ENCODE measurements around the gene LMX1B.
A peak's percentile ranks its signal among the peaks of the same experiment; 100 is the strongest.
"Not testable (repeated sequence)": the region's sequence is repeated elsewhere in the genome, so short reads cannot be mapped to it uniquely, and the experiment has no call there.

LMX1B gene

GRCh38 chr9:126708178-126708577 lies 94.5 kb downstream of the LMX1B start:
- H3K9ac ChIP-seq (ENCODE audit: low read length) = no peak overlapping the region
- H2BK5ac ChIP-seq (ENCODE audit: low read depth, low read length, poor library complexity) = no peak overlapping the region

DNA sequence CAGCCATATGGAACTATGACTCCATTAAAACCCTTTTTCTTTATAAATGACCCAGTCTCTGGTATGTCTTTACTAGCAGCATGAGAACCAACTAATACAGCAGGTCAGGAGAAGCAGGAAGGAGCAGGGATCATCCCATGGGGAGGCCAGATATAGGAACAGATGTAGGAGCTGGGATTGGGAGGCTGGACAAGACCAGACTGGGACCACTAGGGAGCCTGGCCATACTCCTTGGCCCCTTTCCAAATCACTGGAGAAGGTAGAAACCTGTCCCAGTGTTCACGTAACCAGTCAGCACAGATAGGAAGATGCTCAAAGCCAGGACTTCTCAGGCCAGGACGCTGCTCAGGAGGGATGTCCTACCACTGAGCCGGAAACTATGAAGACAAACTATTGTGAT lies 95.5 kb downstream of the LMX1B start:
- Histone ChIP-seq H2BK12ac (ENCODE audit: low read length) (no peak overlapping the region), H3K79me1 (ENCODE audit: low read length) (no peaks in the 10 kb centered on the region), H2AFZ (ENCODE audit: insufficient read depth, low read length, poor library complexity) (no peak overlapping the region), H3K4me1 (ENCODE audit: control insufficient read depth in 1 of 2, insufficient read depth in 2 of 2, low read length in 2 of 2) (peaks cover 3 to 5% of the 10 kb centered on the region in 2 experiments), H3K36me3 (ENCODE audit: control insufficient read depth in 1 of 2, insufficient read depth in 2 of 2, low read length in 2 of 2) (no peaks in the 10 kb centered on the region), H3K4ac (ENCODE audit: low read depth, low read length) (no peak overlapping the region), H4K8ac (ENCODE audit: low read depth, low read length) (no peak overlapping the region), H2BK5ac (ENCODE audit: low read depth, low read length, poor library complexity) (no peak overlapping the region), H4K91ac (ENCODE audit: low read depth, low read length) (no peak overlapping the region), H3K23ac (ENCODE audit: low read length) (peak overlapping the region; percentile 63), H2BK120ac (ENCODE audit: insufficient read depth, low read length, poor library complexity) (no peak overlapping the region), H4K12ac (ENCODE audit: low read depth, low read length) (no peak overlapping the region), H2AK5ac (ENCODE audit: low read length) (no peak overlapping the region), H3K27ac (ENCODE audit: low read depth, low read length) (no peak overlapping the region), H3K9ac (ENCODE audit: low read length) (no peak overlapping the region), H3K9me3 (ENCODE audit: insufficient read depth, low read depth, low read length) (peaks cover 2% of the 10 kb centered on the region), H3K27me3 (ENCODE audit: insufficient read depth, low read length) (no peaks in the 10 kb centered on the region), H3K4me3 (ENCODE audit: low read depth, low read length) (no peak overlapping the region), H3K18ac (ENCODE audit: low read length) (no peak overlapping the region), H3K4me2 (ENCODE audit: low read length) (no peak overlapping the region), H3K79me2 (ENCODE audit: control insufficient read depth, insufficient read depth, low read length, poor library complexity) (no peaks in the 10 kb centered on the region), H3K14ac (ENCODE audit: low read length) (no peak overlapping the region)
- no CpG with 5 or more reads among the region's 3 CpGs for WGBS (ENCODE audit: extremely low coverage, insufficient coverage, insufficient read length)
- no peak for DNase-seq

More at GRCh38 chr9:126708178-126708577, 94.5 kb downstream of the LMX1B start:
- H3K4me2 ChIP-seq (ENCODE audit: low read length) = no peak overlapping the region
- no peaks in the 10 kb centered on the region for H3K79me2 ChIP-seq (ENCODE audit: control insufficient read depth, insufficient read depth, low read length, poor library complexity)
- H4K91ac ChIP-seq (ENCODE audit: low read depth, low read length) = no peak overlapping the region
- no peak overlapping the region for H2BK12ac ChIP-seq (ENCODE audit: low read length)
- no peaks in the 10 kb centered on the region for H3K79me1 ChIP-seq (ENCODE audit: low read length)
- no peak for DNase-seq
- H3K27ac ChIP-seq (ENCODE audit: low read depth, low read length) = no peak overlapping the region
- no peak overlapping the region for H2BK120ac ChIP-seq (ENCODE audit: insufficient read depth, low read length, poor library complexity)
- H2AFZ ChIP-seq (ENCODE audit: insufficient read depth, low read length, poor library complexity) = no peak overlapping the region
- no peak overlapping the region for H3K18ac ChIP-seq (ENCODE audit: low read length)
- no peaks in the 10 kb centered on the region for H3K36me3 ChIP-seq (ENCODE audit: control insufficient read depth in 1 of 2, insufficient read depth in 2 of 2, low read length in 2 of 2)
- no peak overlapping the region for H3K4me3 ChIP-seq (ENCODE audit: low read depth, low read length)
- no peak overlapping the region for H4K8ac ChIP-seq (ENCODE audit: low read depth, low read length)
- peaks cover 2% of the 10 kb centered on the region for H3K9me3 ChIP-seq (ENCODE audit: insufficient read depth, low read depth, low read length)
- peaks cover 3 to 6% of the 10 kb centered on the region in 2 experiments for H3K4me1 ChIP-seq (ENCODE audit: control insufficient read depth in 1 of 2, insufficient read depth in 2 of 2, low read length in 2 of 2)
- no peak overlapping the region for H2AK5ac ChIP-seq (ENCODE audit: low read length)
- no peak overlapping the region for H3K14ac ChIP-seq (ENCODE audit: low read length)
- no peaks in the 10 kb centered on the region for H3K27me3 ChIP-seq (ENCODE audit: insufficient read depth, low read length)
- H3K4ac ChIP-seq (ENCODE audit: low read depth, low read length) = no peak overlapping the region
- no CpG with 5 or more reads among the region's 4 CpGs for WGBS (ENCODE audit: extremely low coverage, insufficient coverage, insufficient read length)
- H4K12ac ChIP-seq (ENCODE audit: low read depth, low read length) = no peak overlapping the region
- H3K23ac ChIP-seq (ENCODE audit: low read length) = no peak overlapping the region

DNA sequence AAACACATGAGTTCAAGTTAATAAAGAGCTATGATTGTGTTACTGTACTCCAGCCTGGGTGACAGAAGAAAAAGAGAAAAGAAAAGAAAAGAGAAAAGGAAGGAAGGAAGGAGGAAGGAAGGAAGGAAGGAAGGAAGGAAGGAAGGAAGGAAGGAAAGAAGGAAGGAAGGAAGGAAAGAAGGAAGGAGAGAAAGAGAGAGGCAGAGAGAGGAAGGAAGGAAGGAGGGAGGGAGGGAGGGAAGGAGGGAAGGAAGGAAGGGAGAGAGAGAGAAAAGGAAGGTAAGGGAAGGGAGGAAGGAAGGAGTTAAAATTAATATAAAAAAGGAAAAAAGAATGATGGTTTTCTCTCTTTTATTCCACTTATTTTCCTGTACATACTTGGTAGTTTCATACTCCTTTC lies 101.7 kb downstream of the LMX1B start:
- H2AK5ac ChIP-seq (ENCODE audit: low read length) = no peak overlapping the region
- no peak overlapping the region for H4K91ac ChIP-seq (ENCODE audit: low read depth, low read length)
- H3K79me2 ChIP-seq (ENCODE audit: control insufficient read depth, insufficient read depth, low read length, poor library complexity) = no peaks in the 10 kb centered on the region
- H3K36me3 ChIP-seq (ENCODE audit: control insufficient read depth in 1 of 2, insufficient read depth in 2 of 2, low read length in 2 of 2) = no peaks in the 10 kb centered on the region
- H3K14ac ChIP-seq (ENCODE audit: low read length) = no peak overlapping the region
- no peak overlapping the region for H3K27ac ChIP-seq (ENCODE audit: low read depth, low read length)
- H4K8ac ChIP-seq (ENCODE audit: low read depth, low read length) = no peak overlapping the region
- no peak overlapping the region for H2AFZ ChIP-seq (ENCODE audit: insufficient read depth, low read length, poor library complexity)
- peaks cover 7 to 10% of the 10 kb centered on the region in 2 experiments for H3K4me1 ChIP-seq (ENCODE audit: control insufficient read depth in 1 of 2, insufficient read depth in 2 of 2, low read length in 2 of 2)
- H2BK5ac ChIP-seq (ENCODE audit: low read depth, low read length, poor library complexity) = no peak overlapping the region
- no peaks in the 10 kb centered on the region for H3K79me1 ChIP-seq (ENCODE audit: low read length)
- H3K9me3 ChIP-seq (ENCODE audit: insufficient read depth, low read depth, low read length) = no peaks in the 10 kb centered on the region
- no peak overlapping the region for H3K18ac ChIP-seq (ENCODE audit: low read length)
- H2BK12ac ChIP-seq (ENCODE audit: low read length) = no peak overlapping the region
- no peak overlapping the region for H4K12ac ChIP-seq (ENCODE audit: low read depth, low read length)
- H3K4me2 ChIP-seq (ENCODE audit: low read length) = no peak overlapping the region
- H2BK120ac ChIP-seq (ENCODE audit: insufficient read depth, low read length, poor library complexity) = no peak overlapping the region
- no peak overlapping the region for H3K23ac ChIP-seq (ENCODE audit: low read length)
- no peaks in the 10 kb centered on the region for H3K27me3 ChIP-seq (ENCODE audit: insufficient read depth, low read length)
- no peak overlapping the region for H3K9ac ChIP-seq (ENCODE audit: low read length)
- no peak for DNase-seq
- H3K4me3 ChIP-seq (ENCODE audit: low read depth, low read length) = no peak overlapping the region
- no peak overlapping the region for H3K4ac ChIP-seq (ENCODE audit: low read depth, low read length)

GRCh38 chr9:126717441-126717840 lies 103.7 kb downstream of the LMX1B start:
- not testable (repeated sequence) for H3K9ac ChIP-seq (ENCODE audit: low read length); H2BK5ac ChIP-seq (ENCODE audit: low read depth, low read length, poor library complexity); H3K14ac ChIP-seq (ENCODE audit: low read length); H3K36me3 ChIP-seq (ENCODE audit: control insufficient read depth in 1 of 2, insufficient read depth in 2 of 2, low read length in 2 of 2); H3K4ac ChIP-seq (ENCODE audit: low read depth, low read length); H4K12ac ChIP-seq (ENCODE audit: low read depth, low read length); H3K79me1 ChIP-seq (ENCODE audit: low read length); H3K23ac ChIP-seq (ENCODE audit: low read length); H3K27ac ChIP-seq (ENCODE audit: low read depth, low read length); H2AK5ac ChIP-seq (ENCODE audit: low read length); H2BK12ac ChIP-seq (ENCODE audit: low read length); H3K9me3 ChIP-seq (ENCODE audit: insufficient read depth, low read depth, low read length); H2AFZ ChIP-seq (ENCODE audit: insufficient read depth, low read length, poor library complexity); H3K18ac ChIP-seq (ENCODE audit: low read length); H4K91ac ChIP-seq (ENCODE audit: low read depth, low read length); H3K4me3 ChIP-seq (ENCODE audit: low read depth, low read length); H4K8ac ChIP-seq (ENCODE audit: low read depth, low read length); H3K4me2 ChIP-seq (ENCODE audit: low read length); H3K27me3 ChIP-seq (ENCODE audit: insufficient read depth, low read length); H2BK120ac ChIP-seq (ENCODE audit: insufficient read depth, low read length, poor library complexity); H3K79me2 ChIP-seq (ENCODE audit: control insufficient read depth, insufficient read depth, low read length, poor library complexity); DNase-seq
- H3K4me1 ChIP-seq (ENCODE audit: control insufficient read depth in 1 of 2, insufficient read depth in 2 of 2, low read length in 2 of 2) = peaks cover 7 to 15% of the 10 kb centered on the region in 2 experiments
- no CpG with 5 or more reads among the region's 5 CpGs for WGBS (ENCODE audit: extremely low coverage, insufficient coverage, insufficient read length)

All from trophoblast cell (in vitro differentiated cells and primary cell).